A375 (cell line): Measurements from ENCODE around the gene OSBPL1A. TPM values are rescaled to one million over a fixed set of nuclear protein-coding genes. Genes with fewer than 3 reads are reported as not detected.
A peak's percentile ranks its signal among the peaks of the same experiment; 100 is the strongest.

Source experiments
- small RNA-seq: library from RNA; depleted of rRNA; stranded (forward); fragments of <200 nt; gene quantifications from one replicate; pipeline ENCODE3, GENCODE V24; 2014
- total RNA-seq: library from RNA; depleted of rRNA; stranded (reverse); fragments of >200 nt; shearing (Covaris generic); gene quantifications from 2 replicates; pipeline ENCODE4 v1.2.3, GENCODE V29; 2014; rRNA removed

The OSBPL1A gene
- total RNA-seq: 20.6 and 29.3 TPM in 2 replicates

GRCh38 chr18:24397694-24398368 is at the start of gene OSBPL1A:
Gene OSBPL1A (minus strand): TSS chr18:24397824. CDS start chr18:24377533, 20,291 bp downstream.

GRCh38 chr18:24426398-24427294 is 29.0 kb upstream of the OSBPL1A start, which contains the start of gene IMPACT:
Gene IMPACT (plus strand): TSS chr18:24426670. CDS start chr18:24426757, 87 bp downstream.

GRCh38 chr18:24138789-24139616 is 258.6 kb downstream of the OSBPL1A start, which contains the start of gene CABYR:
Gene CABYR (plus strand): TSS chr18:24139062. CDS start chr18:24143115, 4,053 bp downstream.

Small RNA genes within 50 kb of the gene (small RNA-seq; reads per million reads assigned to genes)
- gene MIR320C2 (not detected), gene RF00017 (not detected), gene RF00019 (not detected), gene RNA5SP452 (8.1 reads per million, percentile 87 among the genes with 10 or more reads in this experiment), gene RNU5A-6P (6.9 reads per million, percentile 86 among the genes with 10 or more reads in this experiment), gene RNU6-435P (not detected)

Other genes with a start within 250 kb of the OSBPL1A start
- gene IMPACT, start 28.8 kb upstream of the OSBPL1A start, total RNA-seq: 22.3 and 23.3 TPM in 2 replicates
- gene HRH4, start 62.8 kb upstream of the OSBPL1A start, total RNA-seq: 0.08 TPM in 1 of 2 replicates, not detected in the other